GM18873 (cell line): ENCODE data around the gene COG5.
"Not testable (repeated sequence)": the region's sequence is repeated elsewhere in the genome, so short reads cannot be mapped to it uniquely, and the experiment has no call there.

ENCODE experiments used
- ATAC-seq: cut with Tn5 transposase; IDR thresholded peaks from one replicate; pipeline ENCODE4 v1.9.1; 2021; ENCODE audit warnings: mild to moderate bottlenecking, moderate library complexity, moderate number of reproducible peaks; ENCODE audit not compliant: unreplicated experiment, low FRiP score

COG5 gene

GRCh38 chr7:107168233-107169119, 395.2 kb downstream of the COG5 start, which contains the start of gene HBP1:
Gene HBP1 (plus strand): TSS chr7:107169003. CDS start chr7:107179894, 10,891 bp downstream.
- peak; percentile 94 for ATAC-seq

GRCh38 chr7:107167483-107168232, 396.1 kb downstream of the COG5 start:
- no peak for ATAC-seq

GRCh38 chr7:107166736-107167426, 396.8 kb downstream of the COG5 start:
- no peak for ATAC-seq

GRCh38 chr7:107165341-107165740, 398.4 kb downstream of the COG5 start:
- ATAC-seq, result no peak

GRCh38 chr7:107164092-107164491, 399.6 kb downstream of the COG5 start:
- ATAC-seq, result no peak

- ATAC-seq, result no peak
Observed at GRCh38 chr7:107162475-107162874, 401.2 kb downstream of the COG5 start.

GRCh38 chr7:107161415-107161814, 402.3 kb downstream of the COG5 start:
- ATAC-seq, result no peak

GRCh38 chr7:107160389-107160788, 403.3 kb downstream of the COG5 start:
- no peak for ATAC-seq

GRCh38 chr7:107158028-107158427, 405.7 kb downstream of the COG5 start:
- ATAC-seq, result no peak

- no peak for ATAC-seq
Observed at GRCh38 chr7:107157091-107157490, 406.6 kb downstream of the COG5 start.

GRCh38 chr7:107155726-107156125, 408.0 kb downstream of the COG5 start:
- not testable (repeated sequence) for ATAC-seq

GRCh38 chr7:107154826-107155225, 408.9 kb downstream of the COG5 start:
- no peak for ATAC-seq

- no peak for ATAC-seq
Observed at GRCh38 chr7:107152011-107152410, 411.7 kb downstream of the COG5 start.
